HG03064 (cell line): ENCODE data around the gene ZBTB2.
"Not testable (repeated sequence)": the region's sequence is repeated elsewhere in the genome, so short reads cannot be mapped to it uniquely, and the experiment has no call there.

Experiments
- ATAC-seq: cut with Tn5 transposase; IDR thresholded peaks from one replicate; pipeline ENCODE4 v1.9.1; 2021; ENCODE audit warnings: low read depth; ENCODE audit not compliant: unreplicated experiment

ZBTB2 gene

DNA sequence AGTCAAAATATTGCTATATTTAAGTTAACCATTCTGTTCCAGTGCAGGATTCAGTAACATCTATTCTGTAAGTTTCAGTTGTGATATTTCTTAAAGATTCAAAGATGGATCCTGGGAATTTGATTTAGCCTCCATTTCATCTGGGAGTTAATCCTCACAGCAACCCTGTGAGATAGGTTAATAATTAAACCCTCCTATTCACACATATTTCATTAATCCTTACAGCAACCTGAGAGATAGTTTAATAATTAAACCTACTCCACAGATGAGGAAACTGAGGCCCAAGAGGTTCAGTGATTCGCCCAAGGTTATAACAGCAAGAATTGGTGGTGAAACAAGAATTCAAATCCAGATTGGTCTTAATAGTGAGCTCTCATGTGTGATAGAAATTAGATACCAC, 10.9 kb upstream of the ZBTB2 start:
- no peak for ATAC-seq

DNA sequence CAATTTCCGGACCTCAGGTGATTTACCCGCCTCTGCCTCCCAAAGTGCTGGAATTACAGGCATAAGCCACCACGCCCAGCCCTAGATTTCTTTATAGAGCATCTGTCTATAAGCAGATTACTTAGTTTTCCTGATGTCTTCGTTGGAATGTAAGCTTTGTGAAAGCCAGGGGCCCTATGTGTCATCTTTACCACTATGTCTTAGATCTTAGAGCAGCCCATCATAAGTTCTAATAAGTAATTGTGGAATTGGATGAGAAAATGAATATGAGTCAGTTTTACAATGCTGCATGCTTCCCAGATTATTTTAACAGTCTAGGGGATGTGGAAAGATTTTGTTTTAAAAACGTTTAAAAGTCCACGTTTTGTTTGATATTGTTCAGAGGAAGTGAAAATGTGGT, 9.1 kb upstream of the ZBTB2 start:
- ATAC-seq, result no peak

- no peak for ATAC-seq
Observed at GRCh38 chr6:151399679-151400078, 8.3 kb upstream of the ZBTB2 start.

- ATAC-seq, result no peak
Observed at GRCh38 chr6:151393410-151393809, 2.1 kb upstream of the ZBTB2 start.

DNA sequence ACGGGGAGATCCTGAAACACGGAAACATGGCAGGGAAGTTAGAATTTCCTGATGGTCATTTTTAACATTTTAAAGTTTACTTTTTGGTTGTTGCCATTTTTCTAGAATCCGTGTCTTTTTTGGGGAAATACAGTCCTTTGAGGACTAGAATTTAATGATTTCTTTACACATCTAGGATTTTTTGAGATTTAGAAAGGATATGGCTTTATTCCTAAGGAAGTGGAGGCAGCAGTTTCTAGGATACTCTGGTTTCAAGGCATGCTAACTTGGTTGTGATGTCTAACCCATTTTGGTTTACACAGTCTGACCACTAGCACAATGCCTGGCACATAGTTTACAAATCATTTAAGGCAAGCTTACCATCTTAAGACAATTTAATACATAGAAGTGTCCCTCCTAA, 1.1 kb upstream of the ZBTB2 start:
- ATAC-seq, result no peak

DNA sequence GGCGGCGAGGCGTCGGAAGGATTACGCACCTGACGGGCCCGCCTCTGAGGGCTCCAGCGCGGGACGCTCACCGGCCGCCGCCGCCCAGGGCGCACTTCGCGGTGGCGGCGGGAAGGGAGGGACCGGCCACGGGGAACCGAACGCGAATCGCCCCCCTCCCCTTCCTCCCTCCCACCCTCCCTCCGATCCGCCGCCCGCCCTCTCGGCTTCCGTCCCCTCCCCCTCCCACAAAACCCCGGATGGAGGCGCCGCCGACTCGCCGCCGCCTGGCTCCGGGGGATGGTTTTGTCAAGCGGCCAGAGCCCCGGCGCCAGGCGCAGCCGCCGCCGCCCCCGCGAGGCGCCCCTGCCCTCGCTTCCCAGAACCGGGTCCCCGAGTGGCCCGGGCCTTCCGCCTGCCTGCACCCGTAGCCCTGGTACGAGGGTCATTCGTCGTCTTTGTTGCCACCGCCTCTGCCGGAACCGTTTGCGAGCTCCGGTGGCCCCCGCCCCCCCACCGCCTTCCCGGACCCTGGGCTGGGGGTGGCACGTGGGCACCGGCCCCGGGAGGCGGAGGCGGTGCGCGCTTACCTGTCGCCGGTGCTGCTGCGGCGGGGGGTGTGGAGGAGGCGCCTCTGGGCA, 398 bp downstream of the ZBTB2 start:
- peak; percentile 13 for ATAC-seq

GRCh38 chr6:151390276-151390850, 996 bp downstream of the ZBTB2 start:
- ATAC-seq, result peak; percentile 79

- ATAC-seq, result peak; percentile 62
Observed at GRCh38 chr6:151389618-151390275, 1.6 kb downstream of the ZBTB2 start.

- no peak for ATAC-seq
Observed at GRCh38 chr6:151388997-151389617, 2.3 kb downstream of the ZBTB2 start.

- ATAC-seq, result no peak
Observed at GRCh38 chr6:151388236-151388635, 3.1 kb downstream of the ZBTB2 start.

DNA sequence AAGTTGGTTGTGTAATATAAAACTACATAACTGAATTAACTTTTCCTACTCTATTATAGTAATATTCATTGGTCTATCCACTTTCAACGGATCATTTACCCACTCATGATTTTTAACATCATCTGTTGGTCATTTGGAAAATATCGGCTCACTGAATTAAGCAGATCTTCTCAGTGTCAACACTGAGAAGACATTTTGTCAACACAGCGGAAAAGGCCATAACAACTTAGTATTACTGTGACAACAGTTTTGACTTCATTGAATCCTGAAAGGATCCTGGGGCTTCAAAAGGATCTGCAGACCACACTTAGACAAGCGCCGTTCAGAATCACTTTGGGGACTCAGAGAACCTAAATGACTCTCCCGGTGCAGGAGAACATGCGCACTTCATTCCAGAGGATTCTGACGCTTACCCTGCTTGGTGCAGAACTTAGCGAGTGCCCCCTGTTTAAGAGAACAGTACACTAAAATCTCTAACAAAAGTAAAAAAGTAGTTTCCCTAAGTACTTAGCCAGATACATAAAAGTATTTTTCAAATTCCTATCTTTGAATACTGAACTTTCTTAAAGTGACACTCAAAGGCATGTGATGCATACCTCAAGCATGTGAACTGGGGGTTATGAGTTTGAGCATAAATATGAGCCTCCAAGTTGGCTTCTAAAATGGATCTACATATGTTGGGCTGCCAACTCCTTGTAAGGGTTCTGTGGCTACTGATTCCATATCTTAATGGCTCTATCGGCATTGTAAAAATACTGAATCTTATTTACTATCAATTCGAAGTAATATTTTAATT, 4.0 kb downstream of the ZBTB2 start:
- ATAC-seq, result no peak

DNA sequence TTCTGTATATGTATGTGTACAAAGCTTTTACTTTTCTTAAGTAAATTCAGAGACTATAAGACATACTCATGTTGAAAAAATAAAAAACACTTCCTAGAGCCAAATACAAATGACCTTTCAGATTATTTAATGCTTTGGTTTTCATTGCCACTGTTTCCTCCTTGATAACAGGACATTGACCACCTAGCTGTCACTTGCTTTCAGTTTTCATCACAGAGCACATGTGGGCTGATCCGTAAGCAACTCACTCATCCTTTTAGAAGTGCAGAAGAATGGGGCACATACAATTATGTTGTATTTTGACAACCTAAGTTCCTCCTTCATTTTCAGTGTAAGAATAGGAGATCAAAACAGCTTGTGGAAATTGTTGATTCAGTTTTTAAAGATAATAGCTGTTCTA, 6.2 kb downstream of the ZBTB2 start:
- peak; percentile 31 for ATAC-seq

- ATAC-seq, result no peak
Observed at GRCh38 chr6:151384151-151384550, 7.2 kb downstream of the ZBTB2 start.

DNA sequence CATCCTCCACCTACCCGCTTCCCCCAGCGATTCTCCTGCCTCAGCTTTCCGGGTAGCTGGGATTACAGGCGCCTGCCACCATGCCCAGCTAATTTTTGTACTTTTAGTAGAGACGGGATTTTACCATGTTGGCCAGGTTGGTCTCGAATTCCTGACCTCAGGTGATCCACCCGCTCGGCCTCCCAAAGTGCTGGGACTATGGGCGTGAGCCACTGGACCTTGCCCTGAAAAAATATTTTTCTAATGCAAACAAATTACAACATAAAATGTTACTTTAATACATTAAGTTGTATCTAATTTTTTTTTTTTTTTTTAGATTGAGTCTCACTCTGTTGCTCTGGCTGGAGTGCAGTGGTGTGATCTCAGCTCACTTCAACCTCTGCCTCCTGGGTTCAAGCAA, 8.7 kb downstream of the ZBTB2 start:
- ATAC-seq, result not testable (repeated sequence)

DNA sequence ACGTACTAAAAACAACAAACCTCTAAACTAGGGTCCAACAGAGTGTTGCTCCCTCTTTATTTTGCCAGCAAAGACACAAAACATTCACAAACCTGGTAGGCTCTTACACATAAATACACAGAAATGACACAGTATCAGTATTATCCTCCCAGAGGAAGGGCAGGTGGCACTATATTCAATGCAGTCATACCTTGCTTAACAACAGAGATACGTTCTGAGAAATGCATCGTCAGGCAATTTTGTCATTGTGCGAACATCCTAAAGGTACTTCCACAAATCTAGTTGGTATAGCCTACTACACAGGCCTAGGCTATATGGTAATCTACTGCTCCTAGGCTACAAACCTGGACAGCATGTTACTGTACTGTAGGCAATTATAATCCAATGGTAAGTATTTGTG, 9.6 kb downstream of the ZBTB2 start:
- ATAC-seq, result no peak

DNA sequence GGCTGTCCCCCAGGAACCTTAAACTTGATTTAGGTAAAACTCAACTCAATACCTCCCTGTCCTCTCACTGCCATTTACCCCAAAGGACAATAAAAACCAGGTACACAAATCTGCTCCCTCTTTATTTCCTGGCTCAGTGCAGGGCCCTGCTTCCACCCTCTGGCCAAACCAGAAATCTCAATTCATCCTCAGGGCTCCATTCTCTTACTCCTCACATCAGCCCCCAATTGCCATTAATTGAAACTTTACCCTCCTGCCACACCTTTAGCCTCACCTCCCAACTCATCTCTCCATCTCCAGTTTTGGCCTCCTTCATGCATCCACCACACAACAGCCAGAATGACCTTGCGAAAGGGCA, 10.5 kb downstream of the ZBTB2 start:
- no peak for ATAC-seq

DNA sequence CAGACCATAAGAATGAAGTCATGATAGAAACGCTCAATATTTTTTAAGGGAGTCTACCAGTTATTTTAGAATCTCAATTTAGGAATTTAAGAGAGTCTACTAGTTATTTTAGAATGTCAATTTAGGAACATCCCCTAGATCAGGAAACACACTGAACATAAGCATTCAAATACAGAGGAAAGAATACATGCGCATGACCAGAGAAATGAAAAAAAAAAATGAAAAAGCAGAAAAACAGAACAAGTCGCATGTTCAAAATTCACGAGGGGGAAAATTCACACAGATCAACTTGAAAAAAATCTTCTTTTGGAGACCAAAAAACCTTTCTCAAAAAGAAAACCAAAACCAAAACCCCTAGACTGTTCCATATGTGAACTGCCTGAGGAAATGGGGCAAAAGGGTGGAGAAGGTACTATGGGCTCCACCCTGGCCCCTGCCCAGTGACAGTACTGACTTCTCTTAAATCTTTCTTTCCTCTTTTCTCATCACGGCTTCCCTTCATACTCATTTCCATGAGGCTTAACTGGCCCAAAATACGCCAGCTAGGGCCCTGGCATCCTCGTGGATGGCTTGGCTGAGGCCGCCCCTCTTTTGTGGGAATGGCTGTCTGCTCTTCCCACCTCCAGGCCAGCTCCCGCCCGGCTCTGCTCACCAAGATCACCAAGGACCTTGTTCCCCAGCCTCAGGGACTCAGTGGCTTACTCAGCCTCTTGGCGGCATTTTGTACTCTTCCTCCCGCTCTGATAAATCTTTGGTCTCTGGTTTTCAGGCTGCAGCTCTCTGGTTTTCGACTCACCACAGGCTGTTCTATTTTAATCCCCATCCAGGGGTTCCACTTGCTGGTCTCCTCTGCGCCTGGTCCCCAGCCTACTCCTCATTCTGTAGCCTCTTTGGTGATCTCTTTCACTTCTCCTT, 11.2 kb downstream of the ZBTB2 start:
- peak; percentile 53 for ATAC-seq

DNA sequence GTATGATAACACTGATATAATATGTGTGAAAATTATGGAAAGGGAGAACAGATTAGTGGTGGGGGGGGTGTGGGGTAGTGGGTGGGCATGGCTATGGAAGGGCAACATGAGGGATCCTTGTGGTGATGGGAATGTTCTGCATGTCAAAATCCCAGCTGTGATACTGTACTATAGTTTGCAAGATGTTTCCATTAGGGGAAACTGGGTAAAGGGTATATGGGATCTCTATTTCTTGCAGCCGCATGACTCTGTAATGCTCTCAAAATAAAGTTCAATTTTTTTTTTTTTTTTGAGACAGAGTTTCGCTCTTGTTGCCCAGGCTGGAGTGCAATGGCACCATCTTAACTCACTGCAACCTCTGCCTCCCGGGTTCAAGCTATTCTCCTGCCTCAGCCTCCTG, 14.3 kb downstream of the ZBTB2 start:
- ATAC-seq, result no peak

- ATAC-seq, result no peak
Observed at GRCh38 chr6:151376440-151376839, 14.9 kb downstream of the ZBTB2 start.

GRCh38 chr6:151375833-151376232, 15.5 kb downstream of the ZBTB2 start:
- ATAC-seq, result no peak
